Right lobe of liver (tissue), 4 donors: Measurements from ENCODE around the gene MYMK.

Source experiments
- POLR2A ChIP-seq: fragments of 450-650 bp; IDR thresholded peaks from one replicate; pipeline ENCODE4 v1.6.1; 2017; ENCODE audit warnings: antibody characterized with exemption, mild to moderate bottlenecking
- TF ChIP-seq, protein P1 (sequence below), 4 donors: fragments of 200-600 bp in 3 of 4; fragments of 450-650 bp in 1 of 4; IDR thresholded peaks; one replicate each; pipeline versions ENCODE4 v1.5.1 to v1.8.0; 2016 to 2022; ENCODE audit warnings: antibody characterized with exemption in 4 of 4, mild to moderate bottlenecking in 2 of 4
- donor health status: DM: no; HTN: no; CAD: no.
- donor health status: DM: no; HTN: no; CAD: no.
- donor health status: DM: no; HTN: yes; CAD: no.

DNA sequence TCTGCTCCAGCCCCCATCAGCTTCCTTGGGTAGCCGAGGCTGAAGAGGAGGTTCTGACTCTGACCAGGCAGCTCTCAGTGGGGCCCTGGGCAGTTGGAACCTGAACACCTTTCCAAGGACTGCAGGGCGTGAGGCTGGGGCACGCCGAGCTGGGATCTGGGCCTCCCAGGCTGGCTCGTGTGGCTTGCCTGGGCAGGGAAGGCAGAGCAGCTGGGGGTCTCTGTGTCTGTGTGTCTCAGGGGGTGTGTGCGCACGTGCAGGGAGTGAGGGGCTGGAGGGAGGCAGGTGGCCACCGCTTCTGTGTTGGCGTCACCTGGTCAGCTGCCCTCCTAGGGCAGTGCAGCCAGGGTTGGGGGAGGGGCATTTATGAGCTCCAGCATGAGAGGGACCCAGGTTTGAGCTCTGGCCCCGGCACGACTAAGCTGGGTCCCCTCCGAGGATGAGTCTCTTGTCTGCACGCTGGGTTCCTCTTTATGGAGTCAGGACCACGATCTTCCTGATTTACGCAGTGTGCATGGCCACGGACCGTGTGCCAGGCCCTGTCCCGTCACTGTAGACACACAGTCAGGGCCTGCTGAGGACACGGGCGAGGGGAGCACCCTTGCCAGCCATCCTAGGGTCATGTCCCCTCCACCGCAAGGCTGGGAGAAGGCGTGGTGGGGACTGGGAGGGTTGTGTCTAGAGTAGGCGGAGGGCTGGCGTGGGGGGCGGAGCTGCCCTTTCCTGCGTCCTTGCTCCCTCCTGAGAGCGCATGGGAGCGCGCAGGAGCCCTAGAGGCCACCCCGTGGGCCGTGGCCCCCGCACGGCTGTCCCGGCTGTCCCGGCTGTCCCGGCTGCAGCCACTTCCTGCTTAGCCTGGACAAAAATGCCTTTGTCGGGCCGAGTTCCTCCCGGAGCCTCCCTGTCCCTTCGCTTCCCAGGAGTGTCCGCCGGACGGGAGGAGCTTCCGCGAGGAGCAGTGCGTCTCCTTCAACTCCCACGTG lies 14.4 kb upstream of the MYMK start:
- TF ChIP-seq, protein P1, sequence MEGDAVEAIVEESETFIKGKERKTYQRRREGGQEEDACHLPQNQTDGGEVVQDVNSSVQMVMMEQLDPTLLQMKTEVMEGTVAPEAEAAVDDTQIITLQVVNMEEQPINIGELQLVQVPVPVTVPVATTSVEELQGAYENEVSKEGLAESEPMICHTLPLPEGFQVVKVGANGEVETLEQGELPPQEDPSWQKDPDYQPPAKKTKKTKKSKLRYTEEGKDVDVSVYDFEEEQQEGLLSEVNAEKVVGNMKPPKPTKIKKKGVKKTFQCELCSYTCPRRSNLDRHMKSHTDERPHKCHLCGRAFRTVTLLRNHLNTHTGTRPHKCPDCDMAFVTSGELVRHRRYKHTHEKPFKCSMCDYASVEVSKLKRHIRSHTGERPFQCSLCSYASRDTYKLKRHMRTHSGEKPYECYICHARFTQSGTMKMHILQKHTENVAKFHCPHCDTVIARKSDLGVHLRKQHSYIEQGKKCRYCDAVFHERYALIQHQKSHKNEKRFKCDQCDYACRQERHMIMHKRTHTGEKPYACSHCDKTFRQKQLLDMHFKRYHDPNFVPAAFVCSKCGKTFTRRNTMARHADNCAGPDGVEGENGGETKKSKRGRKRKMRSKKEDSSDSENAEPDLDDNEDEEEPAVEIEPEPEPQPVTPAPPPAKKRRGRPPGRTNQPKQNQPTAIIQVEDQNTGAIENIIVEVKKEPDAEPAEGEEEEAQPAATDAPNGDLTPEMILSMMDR (IDR thresholded peaks at IDR 0.05): no peak
- TF ChIP-seq POLR2A: no peak
